PC-9 (cell line): Measurements from ENCODE around the gene PARP15. TPM values are rescaled to one million over a fixed set of nuclear protein-coding genes. Genes with fewer than 3 reads are reported as not detected.
A peak's percentile ranks its signal among the peaks of the same experiment; 100 is the strongest.
"Not testable (repeated sequence)": the region's sequence is repeated elsewhere in the genome, so short reads cannot be mapped to it uniquely, and the experiment has no call there.

ENCODE experiments used
- BruUV-seq: library from RNA; stranded (reverse); fragments of 400-500 nt; replicated peaks from 2 replicates; lab custom pipeline; 2021; lab: Mats Ljungman, UMichigan
- CTCF ChIA-PET: fragments of 300-600 bp; sonication (Branson Sonifier 250); formaldehyde crosslinking; loops from one replicate; lab custom pipeline; 2022; ENCODE audit warnings: antibody characterized with exemption; lab: Charles Lee
- POLR2A ChIA-PET: fragments of 300-600 bp; sonication (Branson Sonifier 250); formaldehyde crosslinking; loops from one replicate; lab custom pipeline; 2022; ENCODE audit warnings: antibody characterized with exemption; ENCODE audit not compliant: unreplicated experiment; lab: Charles Lee
- DNase-seq, 2 experiments: peaks; one replicate each; pipeline versions ENCODE4 v3.0.0 to v3.0.0-alpha.2; 2015 to 2022; ENCODE audit warnings: mixed read lengths in 1 of 2
- H2AFZ ChIP-seq: fragments of 200-600 bp; sonication (generic); 2 replicates; pipeline ENCODE4 v1.8.1; 2017; ENCODE audit warnings: antibody characterized with exemption
- H3F3A ChIP-seq: fragments of 200-600 bp; sonication (generic); 2 replicates; pipeline ENCODE4 v1.8.1; 2017; ENCODE audit warnings: antibody characterized with exemption, mild to moderate bottlenecking, low read depth; ENCODE audit not compliant: insufficient read depth
- H3K27ac ChIP-seq: fragments of 200-600 bp; sonication (generic); 2 replicates; pipeline ENCODE4 v1.6.1; 2016; ENCODE audit warnings: mixed run types
- H3K27me3 ChIP-seq: fragments of 200-600 bp; sonication (generic); 2 replicates; pipeline ENCODE4 v1.6.1; 2016; ENCODE audit warnings: low read depth, mixed run types; ENCODE audit not compliant: insufficient read depth
- H3K36me3 ChIP-seq: fragments of 200-600 bp; sonication (generic); 2 replicates; pipeline ENCODE4 v1.6.1; 2016; ENCODE audit warnings: low read depth, mixed run types
- H3K4me1 ChIP-seq: fragments of 200-600 bp; sonication (generic); replicated peaks from 2 replicates; pipeline ENCODE4 v1.6.1; 2016; ENCODE audit warnings: mixed run types; ENCODE audit not compliant: insufficient read depth
- H3K4me2 ChIP-seq: fragments of 200-600 bp; sonication (generic); 2 replicates; pipeline ENCODE4 v1.6.1; 2017; ENCODE audit warnings: mixed run types
- H3K4me3 ChIP-seq: fragments of 200-600 bp; sonication (generic); 2 replicates; pipeline ENCODE4 v1.6.1; 2016; ENCODE audit warnings: mixed run types
- H3K79me2 ChIP-seq: fragments of 200-600 bp; sonication (generic); 2 replicates; pipeline ENCODE4 v1.6.1; 2017; ENCODE audit warnings: low read depth, mixed run types
- H3K9me2 ChIP-seq: fragments of 200-600 bp; sonication (generic); 2 replicates; pipeline ENCODE4 v1.8.1; 2017; ENCODE audit warnings: mild to moderate bottlenecking; ENCODE audit not compliant: insufficient read depth
- H3K9me3 ChIP-seq: fragments of 200-600 bp; sonication (generic); 2 replicates; pipeline ENCODE4 v1.8.1; 2016; ENCODE audit warnings: low read depth; ENCODE audit not compliant: insufficient read depth
- H4K20me1 ChIP-seq: fragments of 200-600 bp; sonication (generic); 2 replicates; pipeline ENCODE4 v1.8.1; 2017; ENCODE audit not compliant: insufficient read depth
- EZH2 ChIP-seq: fragments of 200-600 bp; sonication (generic); IDR thresholded peaks from 2 replicates; pipeline ENCODE4 v1.8.0; 2017; ENCODE audit warnings: antibody characterized with exemption, low read depth
- intact Hi-C: fragments of 100-400 bp; cut with micrococcal nuclease; formaldehyde crosslinking; loops from one replicate; pipeline ENCODE4 v1.10.0; 2022; ENCODE audit not compliant: unreplicated experiment
- total RNA-seq: library from RNA; stranded (reverse); gene quantifications from 2 replicates; pipeline ENCODE4 v1.2.3, GENCODE V29; 2021
- TF ChIP-seq, protein P1 (sequence below): fragments of 200-600 bp; sonication (generic); conservative IDR thresholded peaks from 2 replicates; pipeline ENCODE4 v1.6.1; 2017; ENCODE audit warnings: mixed run types, antibody characterized with exemption, mild to moderate bottlenecking, moderate library complexity

The PARP15 gene
- total RNA-seq, 1 experiment from 2014 or later, result 0.07 TPM

DNA sequence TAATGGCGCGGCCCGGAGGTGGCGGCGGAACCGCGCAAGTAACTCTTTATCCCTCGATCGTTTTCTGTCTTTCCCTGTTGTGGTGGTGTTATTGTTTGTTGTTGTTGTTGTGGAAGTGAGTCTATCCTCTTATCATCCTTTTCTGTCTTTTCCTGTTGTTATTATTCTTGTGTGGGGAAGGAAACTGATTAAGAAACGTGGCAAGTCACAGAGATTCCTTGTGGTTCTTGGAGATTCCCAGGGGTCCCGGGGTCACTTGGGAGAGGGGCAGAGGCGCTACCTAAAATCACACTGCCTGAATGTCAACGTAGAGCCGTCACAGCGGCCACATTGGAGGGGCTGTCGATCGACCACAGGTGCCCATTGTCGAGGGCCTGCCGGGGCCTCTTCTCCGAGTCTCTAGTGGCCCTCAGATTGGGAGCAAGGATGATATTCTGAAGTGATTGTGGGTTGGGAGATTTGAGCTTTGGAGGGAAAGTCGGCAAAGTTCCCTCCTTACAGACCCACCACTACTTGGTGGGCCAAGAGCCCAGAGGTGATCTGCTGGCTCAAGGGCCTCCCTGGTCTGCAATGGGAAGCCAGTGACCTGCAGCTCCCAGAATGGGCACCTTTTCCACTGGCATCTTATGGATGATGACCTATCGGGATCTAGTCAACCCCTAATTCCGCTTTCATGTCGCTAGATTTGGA, 104.0 kb downstream of the PARP15 start:
- intact Hi-C loops, result loop anchor here (2.0 to 5.0 kb wide), 5 partner anchors 113 to 1134 kb away; partner anchors contain the start of genes POLQ, SEMA5B and SLC49A4
- Histone ChIP-seq H3K36me3 (no peaks in the 10 kb centered on the region), H3K27ac (no peak overlapping the region), H3K79me2 (no peaks in the 10 kb centered on the region), H2AFZ (peak overlapping the region; percentile 92), H3K4me1 (peaks cover 24% of the 10 kb centered on the region), H3K27me3 (no peaks in the 10 kb centered on the region), H3K9me2 (no peaks in the 10 kb centered on the region), H3F3A (peaks cover 14% of the 10 kb centered on the region; the same call in 1 of the 2 replicates), H3K4me2 (peak overlapping the region; percentile 94), H3K9me3 (no peaks in the 10 kb centered on the region), H3K4me3 (peak overlapping the region; percentile 91), H4K20me1 (no peaks in the 10 kb centered on the region)
- POLR2A ChIA-PET, result no interaction called here
- no TSS peak for BruUV-seq
- CTCF ChIA-PET, result interaction anchor here (0.6 kb wide), 1 partner anchor 112 kb away, joined by 3 read pairs; the partner anchor contains the start of gene HSPBAP1
- no peak for TF ChIP-seq EZH2
- TF ChIP-seq, protein P1, sequence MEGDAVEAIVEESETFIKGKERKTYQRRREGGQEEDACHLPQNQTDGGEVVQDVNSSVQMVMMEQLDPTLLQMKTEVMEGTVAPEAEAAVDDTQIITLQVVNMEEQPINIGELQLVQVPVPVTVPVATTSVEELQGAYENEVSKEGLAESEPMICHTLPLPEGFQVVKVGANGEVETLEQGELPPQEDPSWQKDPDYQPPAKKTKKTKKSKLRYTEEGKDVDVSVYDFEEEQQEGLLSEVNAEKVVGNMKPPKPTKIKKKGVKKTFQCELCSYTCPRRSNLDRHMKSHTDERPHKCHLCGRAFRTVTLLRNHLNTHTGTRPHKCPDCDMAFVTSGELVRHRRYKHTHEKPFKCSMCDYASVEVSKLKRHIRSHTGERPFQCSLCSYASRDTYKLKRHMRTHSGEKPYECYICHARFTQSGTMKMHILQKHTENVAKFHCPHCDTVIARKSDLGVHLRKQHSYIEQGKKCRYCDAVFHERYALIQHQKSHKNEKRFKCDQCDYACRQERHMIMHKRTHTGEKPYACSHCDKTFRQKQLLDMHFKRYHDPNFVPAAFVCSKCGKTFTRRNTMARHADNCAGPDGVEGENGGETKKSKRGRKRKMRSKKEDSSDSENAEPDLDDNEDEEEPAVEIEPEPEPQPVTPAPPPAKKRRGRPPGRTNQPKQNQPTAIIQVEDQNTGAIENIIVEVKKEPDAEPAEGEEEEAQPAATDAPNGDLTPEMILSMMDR, result no peak
- DNase-seq, result no peak

DNA sequence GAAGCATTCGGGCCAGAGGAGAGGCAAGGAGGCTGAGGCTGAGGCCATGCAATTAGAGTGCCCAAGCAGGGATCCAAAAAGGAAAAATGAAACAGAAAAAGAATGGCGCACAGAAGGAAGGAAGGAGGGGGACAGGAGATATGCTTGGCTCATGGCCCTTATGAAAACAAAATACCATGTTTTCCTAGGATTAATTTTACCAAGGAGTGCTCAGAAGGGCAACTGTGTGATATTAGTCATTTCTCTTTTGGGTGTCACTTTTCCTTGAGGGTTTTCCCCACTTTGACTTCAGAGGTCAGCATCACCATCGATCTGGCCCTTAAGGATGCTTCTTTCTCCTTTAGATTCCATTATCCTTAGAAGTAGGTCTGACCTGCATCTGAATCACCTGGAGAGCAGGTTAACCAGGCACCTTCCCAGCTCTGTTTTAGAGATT, 104.5 kb downstream of the PARP15 start:
- Histone ChIP-seq H3K4me3 (peak overlapping the region; percentile 91), H3F3A (peaks cover 14% of the 10 kb centered on the region; the same call in 1 of the 2 replicates), H3K36me3 (no peaks in the 10 kb centered on the region), H2AFZ (peak overlapping the region; percentile 92), H3K4me1 (peaks cover 24% of the 10 kb centered on the region), H3K4me2 (peak overlapping the region; percentile 94), H3K27me3 (no peaks in the 10 kb centered on the region), H3K9me3 (no peaks in the 10 kb centered on the region), H3K79me2 (no peaks in the 10 kb centered on the region), H3K9me2 (no peaks in the 10 kb centered on the region), H4K20me1 (no peaks in the 10 kb centered on the region), H3K27ac (no peak overlapping the region)
- no peak for TF ChIP-seq EZH2
- TF ChIP-seq, protein P1, result no peak
- ChIA-PET CTCF (interaction anchor here (0.7 kb wide), 1 partner anchor 877 kb away, joined by 3 read pairs; no protein-coding TSS in a partner anchor), POLR2A (no interaction called here)
- intact Hi-C loops, result loop anchor here (2.0 to 5.0 kb wide), 5 partner anchors 113 to 1135 kb away; partner anchors contain the start of genes POLQ, SEMA5B and SLC49A4
- BruUV-seq, result no TSS peak
- no peak for DNase-seq

DNA sequence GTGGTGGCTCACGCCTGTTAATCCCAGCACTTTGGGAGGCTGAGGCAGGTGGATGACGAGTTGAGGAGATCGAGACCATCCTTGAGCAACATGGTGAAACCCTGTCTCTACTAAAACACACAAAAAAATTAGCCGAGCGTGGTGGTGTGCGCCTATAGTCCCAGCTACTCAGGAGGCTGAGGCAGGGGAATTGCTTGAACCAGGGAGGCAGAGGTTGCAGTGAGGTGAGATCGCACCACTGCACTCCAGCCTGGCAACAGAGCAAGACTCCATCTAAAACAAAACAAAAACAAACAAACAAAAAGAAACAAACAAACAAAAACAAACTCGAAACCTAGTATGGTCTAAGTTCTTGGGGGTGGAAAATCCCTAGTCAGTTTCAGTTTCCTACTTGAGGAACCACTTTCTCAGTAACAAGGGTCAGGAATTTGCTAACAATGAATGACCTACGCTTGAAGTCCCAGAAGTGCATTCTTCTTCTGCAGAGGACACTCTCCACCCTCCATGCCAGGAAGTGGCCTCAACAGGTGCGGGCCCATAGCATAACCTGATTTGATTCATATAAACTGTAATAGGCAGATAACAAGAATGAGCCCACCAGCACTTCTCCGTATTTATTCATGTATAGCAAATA, 105.4 kb downstream of the PARP15 start:
- POLR2A ChIA-PET, CTCF ChIA-PET: not testable (repeated sequence)

More for the DNA sequence above, 105.4 kb downstream of the PARP15 start:
- not testable (repeated sequence) for H4K20me1 ChIP-seq, H3K4me2 ChIP-seq, H3K4me3 ChIP-seq, H3K9me3 ChIP-seq, H3K27ac ChIP-seq, DNase-seq, H3K36me3 ChIP-seq, H2AFZ ChIP-seq, H3K9me2 ChIP-seq, H3K79me2 ChIP-seq, H3K27me3 ChIP-seq
- intact Hi-C loops, result loop anchor here (5.0 kb wide), 4 partner anchors 259 to 1136 kb away; partner anchors contain the start of genes POLQ and SEMA5B
- Histone ChIP-seq H3K4me1 (peaks cover 24% of the 10 kb centered on the region), H3F3A (peaks cover 14% of the 10 kb centered on the region; the same call in 1 of the 2 replicates)
- TSS peak; percentile 29 for BruUV-seq
